Ramos (cell line): ENCODE measurements around the gene EPHB2.
"Not testable (repeated sequence)": the region's sequence is repeated elsewhere in the genome, so short reads cannot be mapped to it uniquely, and the experiment has no call there.

Source experiments
- in situ Hi-C: fragments of 300-500 bp; cut with MboI; formaldehyde crosslinking; loops from one replicate; pipeline ENCODE4 v1.14.3; 2022; ENCODE audit warnings: low sequenced_read_pairs; ENCODE audit not compliant: unreplicated experiment

Gene EPHB2

DNA sequence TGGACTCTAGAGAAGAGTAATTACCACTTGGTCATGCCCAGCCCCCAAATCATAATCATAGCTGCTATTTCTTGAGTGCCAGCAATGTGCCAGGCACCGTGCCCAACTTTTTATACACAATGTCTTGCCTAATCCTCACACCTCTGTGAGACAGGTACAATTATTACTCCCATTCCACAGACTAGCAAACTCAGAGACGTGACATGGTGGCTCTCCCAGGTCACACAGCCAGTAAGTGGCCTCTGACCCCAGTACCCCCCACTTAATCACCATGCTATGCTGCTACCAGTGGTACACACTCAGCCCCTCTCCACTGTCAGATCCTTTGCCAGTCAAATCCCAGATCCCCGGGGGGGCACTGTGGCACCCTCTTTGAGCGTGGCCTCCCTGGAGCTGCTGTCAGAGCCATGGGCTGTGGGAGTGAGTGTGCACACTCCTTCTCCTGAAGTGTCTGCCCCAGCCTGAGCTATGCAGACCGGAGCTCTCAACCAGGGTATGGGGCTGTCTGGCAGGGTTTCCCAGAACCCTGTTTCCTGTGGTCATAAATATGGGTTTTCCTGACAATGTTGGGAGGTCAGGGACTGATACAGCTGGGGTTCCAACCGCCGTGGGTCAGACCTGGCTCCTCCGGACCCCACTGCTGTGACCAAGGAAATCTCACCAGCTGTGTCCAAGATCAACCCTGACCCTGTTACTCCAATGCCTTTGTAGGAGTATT, 210.3 kb downstream of the EPHB2 start:
- in situ Hi-C loops, result no loop called here

- in situ Hi-C loops, result no loop called here
These were observed 210.9 kb downstream of the EPHB2 start for GRCh38 chr1:22921452-22922126.

DNA sequence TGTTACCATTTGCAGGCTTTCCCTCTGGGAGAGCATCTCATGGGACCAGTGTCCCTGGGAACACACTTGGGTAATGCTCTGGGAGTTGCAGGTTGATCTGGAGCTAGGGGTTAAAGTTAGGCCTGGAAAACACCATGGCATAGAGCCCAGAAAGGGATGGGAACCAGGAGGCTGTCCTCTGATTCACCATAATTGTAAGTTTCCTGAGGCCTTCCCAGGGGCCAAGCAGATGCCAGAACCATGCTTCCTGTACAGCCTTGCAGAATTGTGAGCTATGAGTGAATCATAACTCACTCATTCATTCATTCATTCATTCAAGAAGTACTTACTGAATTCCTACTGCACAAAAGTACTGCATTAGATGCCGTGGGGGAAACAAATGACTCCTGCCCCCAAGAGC, 212.0 kb downstream of the EPHB2 start:
- in situ Hi-C loops, result no loop called here

DNA sequence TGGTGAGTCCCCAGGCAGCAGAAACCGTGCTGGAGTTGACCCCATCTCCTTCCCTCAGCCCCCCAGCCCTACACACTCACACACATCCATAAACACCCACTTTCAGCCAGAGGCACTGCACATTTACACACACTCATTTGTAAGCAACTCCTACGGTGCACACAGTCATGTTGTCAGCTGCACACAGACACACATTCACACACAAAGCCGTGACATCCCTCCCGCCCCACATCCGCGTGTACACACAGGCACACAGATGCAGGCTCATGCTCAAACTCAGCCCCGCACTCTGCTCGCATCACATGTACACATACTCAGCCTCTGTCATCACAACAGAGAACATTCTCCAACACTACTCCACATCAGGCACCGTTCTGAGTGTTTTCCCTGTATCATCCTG, 214.5 kb downstream of the EPHB2 start:
- in situ Hi-C loops, result no loop called here

GRCh38 chr1:22930240-22930912, 219.7 kb downstream of the EPHB2 start:
- in situ Hi-C loops, result no loop called here

DNA sequence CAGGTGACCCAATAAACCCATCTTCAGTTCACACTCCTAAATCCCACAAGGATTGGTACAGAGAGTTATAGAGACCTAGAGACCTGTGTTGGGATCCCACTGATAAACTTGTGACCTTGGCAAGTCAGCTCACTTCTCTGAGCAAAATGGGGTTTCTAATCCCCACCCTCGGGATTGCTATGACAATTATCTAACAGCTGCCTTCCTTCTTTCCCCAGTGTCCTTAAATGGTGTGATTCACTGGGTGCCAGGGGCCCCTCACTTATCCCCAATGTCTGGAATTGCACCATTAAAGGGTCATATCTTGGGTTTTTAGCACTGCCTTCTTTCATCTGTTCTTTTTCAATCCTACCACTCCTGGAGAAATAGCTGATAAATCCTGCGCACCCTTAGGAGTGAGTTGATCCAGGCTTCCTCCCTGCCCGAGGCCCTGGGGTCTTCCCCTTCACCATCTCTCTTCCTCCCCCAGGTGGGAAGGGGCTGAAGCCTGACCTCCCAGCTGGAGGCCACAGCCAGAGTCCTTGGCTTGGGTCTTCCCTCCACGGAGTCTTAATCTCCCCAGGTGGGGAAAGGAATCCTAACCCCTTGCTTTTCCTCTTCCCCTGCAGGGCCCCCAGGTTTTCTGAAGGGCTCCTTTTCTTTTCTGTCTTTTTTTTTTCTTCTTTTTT, 222.3 kb downstream of the EPHB2 start:
- in situ Hi-C loops, result no loop called here

- in situ Hi-C loops, result no loop called here
These were observed 224.8 kb downstream of the EPHB2 start for GRCh38 chr1:22935433-22935832.

DNA sequence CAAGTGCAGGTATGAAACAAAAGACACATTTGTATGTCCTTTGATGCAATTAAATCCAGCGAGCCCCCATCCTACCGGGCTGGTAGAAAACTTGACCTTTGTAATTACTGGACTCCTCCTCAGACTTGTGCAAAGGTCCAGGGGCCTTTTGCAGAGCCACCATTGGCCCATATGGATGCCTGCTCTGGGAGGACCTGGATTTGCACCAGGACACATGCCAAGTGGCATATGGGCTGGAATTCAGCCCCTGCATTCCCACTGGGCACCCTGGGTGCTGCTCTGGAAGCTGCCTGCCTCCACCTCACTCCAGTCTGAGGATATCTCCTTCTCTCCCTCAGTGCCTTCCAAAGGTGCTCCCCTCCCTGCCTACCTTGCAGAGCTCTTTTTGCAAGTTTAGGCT, 226.0 kb downstream of the EPHB2 start:
- in situ Hi-C loops, result no loop called here

GRCh38 chr1:22941257-22941656, 230.6 kb downstream of the EPHB2 start:
- in situ Hi-C loops, result no loop called here

DNA sequence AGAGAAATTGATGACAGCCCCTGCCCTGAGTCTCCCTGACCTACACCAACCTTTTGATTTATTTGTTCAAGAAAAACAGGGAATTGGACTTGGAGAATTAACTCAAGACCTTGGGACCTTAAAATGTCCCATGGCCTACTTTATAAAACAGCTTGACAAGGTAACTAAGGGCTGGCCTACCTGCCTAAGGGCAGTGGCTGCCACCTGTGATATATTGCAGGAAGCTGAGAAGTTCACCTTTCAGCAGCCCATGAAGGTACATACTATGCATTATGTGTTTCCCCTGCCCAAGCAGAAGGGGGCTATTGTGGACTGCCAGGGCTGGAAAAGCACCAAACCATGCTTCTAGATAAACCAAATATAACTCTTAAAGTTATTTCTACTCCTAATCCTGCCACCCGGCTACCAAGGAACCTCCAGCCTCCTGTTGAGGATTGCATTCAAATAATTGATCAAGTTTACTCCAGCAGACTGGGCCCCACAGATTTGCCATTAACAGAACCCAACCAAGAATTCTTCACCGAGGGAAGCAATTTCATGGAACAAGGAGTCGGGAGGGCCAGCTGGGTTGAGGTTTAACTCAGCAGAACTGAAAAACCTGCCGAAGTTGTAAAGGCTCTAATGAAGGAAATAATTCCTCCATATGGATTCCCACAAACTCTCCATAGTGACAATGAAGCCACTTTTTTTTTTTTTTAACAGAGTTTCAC, 233.9 kb downstream of the EPHB2 start:
- in situ Hi-C loops, result no loop called here

GRCh38 chr1:22945171-22945570, 234.5 kb downstream of the EPHB2 start:
- in situ Hi-C loops, result not testable (repeated sequence)

DNA sequence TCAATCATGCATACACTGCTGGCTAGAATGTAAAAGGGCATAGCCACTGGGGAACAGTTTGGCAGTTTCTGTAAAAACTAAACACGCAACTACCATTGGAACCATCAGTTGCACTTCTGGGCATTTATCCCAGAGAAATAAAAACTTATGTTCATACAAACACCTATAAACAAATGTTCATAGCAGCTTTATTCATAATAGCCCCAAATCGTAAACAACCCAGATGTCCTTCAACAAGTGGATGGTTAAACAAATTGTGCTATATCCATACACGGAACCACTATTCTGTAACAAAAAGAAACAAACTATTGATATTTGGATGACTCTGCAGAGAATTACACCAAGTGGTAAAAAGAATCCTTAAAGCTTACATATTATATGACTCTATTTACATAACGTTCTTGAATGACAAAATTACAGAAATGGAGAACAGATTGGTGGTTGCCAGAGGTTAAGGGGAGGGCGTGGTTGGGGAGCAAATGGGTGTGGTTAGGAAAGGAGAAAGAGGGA, 239.2 kb downstream of the EPHB2 start:
- in situ Hi-C loops, result no loop called here

GRCh38 chr1:22951796-22952195, 241.2 kb downstream of the EPHB2 start:
- in situ Hi-C loops, result no loop called here

DNA sequence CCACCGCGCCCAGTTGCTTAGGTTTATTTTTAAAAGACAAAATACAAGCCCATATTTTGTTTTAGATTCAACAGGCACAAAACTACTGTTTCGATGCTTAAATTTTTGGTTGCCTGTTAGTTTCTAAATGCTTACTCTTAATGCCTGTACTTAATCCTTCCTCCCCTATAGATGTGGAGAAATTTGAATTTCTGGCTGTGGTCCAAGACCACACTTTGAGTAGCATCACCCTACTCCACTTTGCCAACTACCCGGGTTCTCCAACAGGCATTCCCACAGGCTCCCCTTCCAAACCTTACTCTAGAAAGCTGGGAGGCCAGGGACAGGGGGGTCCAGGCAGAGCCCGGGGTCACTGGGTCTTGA, 242.0 kb downstream of the EPHB2 start:
- in situ Hi-C loops, result no loop called here

GRCh38 chr1:22953057-22953739, 242.6 kb downstream of the EPHB2 start:
- in situ Hi-C loops, result no loop called here

GRCh38 chr1:22953740-22954141, 243.1 kb downstream of the EPHB2 start:
- in situ Hi-C loops, result no loop called here

DNA sequence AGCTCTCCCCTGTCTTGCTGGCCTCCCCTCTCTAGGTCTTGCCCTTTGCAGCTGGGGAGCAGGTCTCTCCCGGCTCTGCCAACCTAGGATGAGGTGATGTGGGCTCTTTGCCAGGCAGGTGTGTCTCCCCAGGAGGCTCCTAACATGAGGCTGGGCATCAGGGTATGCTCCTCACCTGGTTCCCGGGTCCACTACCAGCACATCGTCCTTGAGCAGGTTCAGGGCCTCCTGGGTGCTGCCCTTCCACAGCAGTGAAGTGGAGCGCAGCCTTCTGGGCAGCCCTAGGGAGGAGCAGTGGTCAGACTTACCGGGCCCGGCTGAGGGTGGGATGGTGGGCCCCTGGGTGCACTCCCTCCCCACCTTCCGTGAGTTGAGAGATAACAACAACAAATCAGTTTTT, 244.5 kb downstream of the EPHB2 start:
- in situ Hi-C loops, result no loop called here

DNA sequence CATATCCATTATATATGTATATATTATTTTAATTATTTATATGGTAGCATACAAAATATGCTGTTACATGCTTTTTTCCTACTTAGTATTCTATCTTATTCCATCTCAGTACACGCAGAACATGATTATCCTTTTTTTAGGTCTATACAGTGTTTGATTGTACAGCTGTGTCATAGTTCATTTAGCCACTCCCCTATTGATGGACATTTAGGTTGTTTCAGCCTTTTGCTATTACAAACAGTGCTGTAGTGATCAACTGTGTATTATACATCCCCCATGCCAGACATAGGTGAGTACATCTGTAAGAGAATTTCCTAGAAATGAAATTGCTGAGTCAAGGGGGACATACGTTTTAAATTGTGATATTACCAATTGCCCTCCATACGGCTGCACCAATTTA, 246.4 kb downstream of the EPHB2 start:
- in situ Hi-C loops, result no loop called here

- in situ Hi-C loops, result no loop called here
These were observed 247.9 kb downstream of the EPHB2 start for GRCh38 chr1:22958556-22958955.
